SK-N-SH treated with all-trans-retinoic acid at 6 μM for 48 hours (cell line): Measurements from ENCODE around the gene LRRN4CL.

Source experiments
- ATAC-seq: fragments of 200-7000 bp; cut with Tn5 transposase; 3 replicates; pipeline ENCODE4 v1.9.1; 2020; ENCODE audit warnings: mild to moderate bottlenecking, moderate library complexity
- ARNTL ChIP-seq: fragments of 450-650 bp; formaldehyde crosslinking; IDR thresholded peaks from 2 replicates; pipeline ENCODE4 v1.5.0; 2020; ENCODE audit warnings: low read depth, mild to moderate bottlenecking, moderate library complexity, borderline replicate concordance
- BACH2 ChIP-seq: fragments of 250-450 bp; sonication (Bioruptor Pico); IDR thresholded peaks from 2 replicates; pipeline ENCODE4 v1.9.0; 2021; ENCODE audit warnings: mild to moderate bottlenecking, borderline replicate concordance
- CREB5 ChIP-seq: fragments of 250-450 bp; sonication (Bioruptor Pico); IDR thresholded peaks from 2 replicates; pipeline ENCODE4 v1.5.1; 2020; ENCODE audit warnings: low read depth, mild to moderate bottlenecking, moderate library complexity
- CSDC2 ChIP-seq: fragments of 250-450 bp; sonication (Bioruptor Pico); IDR thresholded peaks from 2 replicates; pipeline ENCODE4 v1.5.0; 2020; ENCODE audit warnings: mild to moderate bottlenecking, moderate library complexity
- CSRNP3 ChIP-seq: fragments of 250-450 bp; sonication (Bioruptor Pico); IDR thresholded peaks from 2 replicates; pipeline ENCODE4 v1.5.1; 2021; ENCODE audit warnings: mild to moderate bottlenecking, moderate library complexity
- ESRRG ChIP-seq: fragments of 250-450 bp; sonication (Bioruptor Pico); IDR thresholded peaks from 2 replicates; pipeline ENCODE4 v1.6.1; 2021; ENCODE audit warnings: mild to moderate bottlenecking
- GLIS3 ChIP-seq: fragments of 250-450 bp; sonication (Bioruptor Pico); IDR thresholded peaks from 2 replicates; pipeline ENCODE4 v1.5.0; 2020; ENCODE audit warnings: mild to moderate bottlenecking, moderate library complexity
- OSR1 ChIP-seq: fragments of 250-450 bp; sonication (Bioruptor Pico); IDR thresholded peaks from 2 replicates; pipeline ENCODE4 v1.8.0; 2022; ENCODE audit warnings: moderate library complexity, mild to moderate bottlenecking, inconsistent platforms
- POU6F1 ChIP-seq: fragments of 250-450 bp; sonication (Bioruptor Pico); IDR thresholded peaks from 2 replicates; pipeline ENCODE4 v1.8.0; 2021; ENCODE audit warnings: low read depth, mild to moderate bottlenecking, moderate library complexity, borderline replicate concordance
- PPARA ChIP-seq: fragments of 250-450 bp; sonication (Bioruptor Pico); IDR thresholded peaks from 2 replicates; pipeline ENCODE4 v1.5.0; 2020; ENCODE audit warnings: mild to moderate bottlenecking, borderline replicate concordance
- RARB ChIP-seq: fragments of 250-450 bp; sonication (Bioruptor Pico); IDR thresholded peaks from 2 replicates; pipeline ENCODE4 v1.8.0; 2021; ENCODE audit warnings: mild to moderate bottlenecking, moderate library complexity
- SNAI2 ChIP-seq: fragments of 250-450 bp; sonication (Bioruptor Pico); IDR thresholded peaks from 2 replicates; pipeline ENCODE4 v1.5.0; 2020; ENCODE audit warnings: mild to moderate bottlenecking, moderate library complexity
- TCF4 ChIP-seq: fragments of 250-450 bp; sonication (Bioruptor Pico); IDR thresholded peaks from 2 replicates; pipeline ENCODE4 v1.8.0; 2021; ENCODE audit warnings: mild to moderate bottlenecking, moderate library complexity, borderline replicate concordance
- TSHZ2 ChIP-seq: fragments of 250-450 bp; sonication (Bioruptor Pico); IDR thresholded peaks from 2 replicates; pipeline ENCODE4 v1.5.0; 2020; ENCODE audit warnings: mild to moderate bottlenecking, moderate library complexity
- ZC3H10 ChIP-seq: fragments of 250-450 bp; sonication (Bioruptor Pico); IDR thresholded peaks from 2 replicates; pipeline ENCODE4 v1.5.1; 2021; ENCODE audit warnings: mild to moderate bottlenecking, moderate library complexity
- ZFP3 ChIP-seq: fragments of 250-450 bp; sonication (Bioruptor Pico); IDR thresholded peaks from 2 replicates; pipeline ENCODE4 v1.5.0; 2020; ENCODE audit warnings: mild to moderate bottlenecking, moderate library complexity
- ZFP30 ChIP-seq: fragments of 450-650 bp; formaldehyde crosslinking; IDR thresholded peaks from 2 replicates; pipeline ENCODE4 v1.5.0; 2022; ENCODE audit warnings: mild to moderate bottlenecking, moderate library complexity
- ZNF565 ChIP-seq: fragments of 450-650 bp; formaldehyde crosslinking; conservative IDR thresholded peaks from 2 replicates; pipeline ENCODE4 v1.5.0; 2020; ENCODE audit warnings: low read depth, mild to moderate bottlenecking, moderate library complexity
- ZNF70 ChIP-seq: fragments of 450-650 bp; formaldehyde crosslinking; IDR thresholded peaks from 2 replicates; pipeline ENCODE4 v1.5.0; 2020; ENCODE audit warnings: mild to moderate bottlenecking, moderate library complexity
- ZNF8 ChIP-seq: fragments of 450-650 bp; formaldehyde crosslinking; IDR thresholded peaks from 2 replicates; pipeline ENCODE4 v1.5.0; 2020; ENCODE audit warnings: mild to moderate bottlenecking, moderate library complexity

The LRRN4CL gene

GRCh38 chr11:62726915-62727164, 37.5 kb upstream of the LRRN4CL start:
- TF ChIP-seq TSHZ2 (CRISPR knock-in tag) (no peak), BACH2 (CRISPR knock-in tag) (no peak), PPARA (CRISPR knock-in tag) (no peak), RARB (no peak), SNAI2 (CRISPR knock-in tag) (no peak), CSDC2 (CRISPR knock-in tag) (no peak), ZNF565 (CRISPR knock-in tag) (no peak), CSRNP3 (no peak), OSR1 (CRISPR knock-in tag) (no peak), ESRRG (no peak), ZFP30 (CRISPR knock-in tag) (no peak), ZC3H10 (CRISPR knock-in tag) (no peak), ZNF8 (CRISPR knock-in tag) (no peak), GLIS3 (CRISPR knock-in tag) (no peak), CREB5 (CRISPR knock-in tag) (no peak)
- ATAC-seq, result no peak

- ATAC-seq, result no peak
These were observed 37.0 kb upstream of the LRRN4CL start for GRCh38 chr11:62726156-62726914.

More at GRCh38 chr11:62726156-62726914, 37.0 kb upstream of the LRRN4CL start:
- TF ChIP-seq ESRRG, result no peak
- no peak for TF ChIP-seq ZNF8 (CRISPR knock-in tag)
- no peak for TF ChIP-seq TSHZ2 (CRISPR knock-in tag)
- no peak for TF ChIP-seq TCF4 (CRISPR knock-in tag)
- no peak for TF ChIP-seq CSDC2 (CRISPR knock-in tag)
- TF ChIP-seq ZC3H10 (CRISPR knock-in tag), result no peak
- no peak for TF ChIP-seq CREB5 (CRISPR knock-in tag)
- no peak for TF ChIP-seq ZNF565 (CRISPR knock-in tag)
- no peak for TF ChIP-seq ZFP30 (CRISPR knock-in tag)
- TF ChIP-seq RARB, result no peak
- TF ChIP-seq SNAI2 (CRISPR knock-in tag), result no peak
- no peak for TF ChIP-seq PPARA (CRISPR knock-in tag)
- no peak for TF ChIP-seq ZFP3 (CRISPR knock-in tag)
- no peak for TF ChIP-seq ZNF70
- TF ChIP-seq CSRNP3, result no peak
- no peak for TF ChIP-seq ARNTL
- no peak for TF ChIP-seq POU6F1 (CRISPR knock-in tag)
- no peak for TF ChIP-seq OSR1 (CRISPR knock-in tag)
- TF ChIP-seq, all 23 proteins: peak for 0
